GM18873 (cell line): ENCODE measurements around the gene DPEP3.

Experiments
- ATAC-seq: cut with Tn5 transposase; IDR thresholded peaks from one replicate; pipeline ENCODE4 v1.9.1; 2021; ENCODE audit warnings: mild to moderate bottlenecking, moderate library complexity, moderate number of reproducible peaks; ENCODE audit not compliant: unreplicated experiment, low FRiP score

Gene DPEP3

DNA sequence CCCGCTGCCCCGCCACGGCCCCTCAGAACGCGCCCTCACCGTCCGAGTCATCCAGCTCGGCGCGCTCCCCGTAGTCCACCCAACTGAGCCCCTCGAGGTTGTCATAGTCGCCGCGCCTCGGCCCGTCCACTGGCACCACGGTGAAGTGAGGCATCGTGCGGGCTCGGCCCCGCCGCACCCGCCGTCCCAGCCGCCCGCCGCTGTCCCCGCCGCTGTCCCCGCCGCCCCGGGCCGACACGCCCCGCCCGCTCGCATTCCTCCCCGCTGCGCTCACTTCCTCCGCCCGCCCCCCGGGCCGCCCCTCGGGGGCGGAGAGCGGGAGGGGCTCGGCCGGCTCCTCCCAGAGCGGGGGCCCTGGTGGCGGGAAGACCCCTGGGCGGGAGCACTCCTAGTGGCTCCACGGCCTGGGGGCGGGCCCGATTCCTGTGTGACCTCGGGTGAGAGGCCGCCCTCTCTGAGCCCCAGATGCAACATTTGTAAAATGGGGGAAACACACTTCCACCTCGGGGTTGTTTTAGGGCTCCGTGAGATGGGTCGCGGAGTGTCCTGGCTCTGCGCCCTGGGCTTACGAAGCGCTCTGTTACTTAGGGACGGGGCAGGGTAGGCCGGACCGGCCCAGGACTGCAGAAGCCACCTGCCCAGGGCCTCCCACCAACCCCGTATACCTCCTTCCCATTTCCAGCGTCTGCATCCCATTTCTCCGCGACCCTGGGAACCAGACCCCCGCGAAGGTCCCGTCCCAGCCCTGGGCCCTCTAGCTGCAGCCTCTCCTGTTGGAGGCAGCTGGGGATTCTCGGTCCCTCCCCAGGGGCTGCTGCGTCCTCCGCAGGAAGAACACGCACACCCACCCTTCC lies 11.7 kb downstream of the DPEP3 start, which contains the start of gene SLC12A4:
TSS of gene SLC12A4 (minus strand) at position 238 of the 854 bp plus-strand sequence. CDS start at position 154, 84 bp downstream.
- peak; percentile 38 for ATAC-seq

DNA sequence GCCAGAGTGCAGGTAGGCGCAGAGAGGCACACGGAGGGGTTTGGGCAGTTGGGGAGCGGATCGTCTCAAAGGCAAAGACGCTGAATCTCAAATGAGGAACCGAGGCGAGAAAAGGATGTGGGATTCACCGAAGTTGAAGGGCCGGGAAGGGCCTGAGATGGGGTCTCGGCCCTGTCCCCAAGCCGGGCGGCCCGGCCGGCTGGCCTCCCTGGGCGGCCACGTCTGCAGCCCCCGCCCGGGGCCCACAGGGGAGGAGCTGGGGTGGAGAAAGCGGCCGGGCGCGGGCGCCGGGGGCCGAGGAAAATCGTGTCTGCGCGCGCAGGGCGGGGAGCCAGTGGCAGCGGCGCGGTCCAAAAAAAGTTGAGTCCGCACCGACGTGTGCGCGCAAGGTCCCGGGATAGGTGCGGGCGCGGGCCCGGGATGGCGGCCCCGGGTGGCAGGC lies 12.3 kb downstream of the DPEP3 start:
- peak; percentile 10 for ATAC-seq

DNA sequence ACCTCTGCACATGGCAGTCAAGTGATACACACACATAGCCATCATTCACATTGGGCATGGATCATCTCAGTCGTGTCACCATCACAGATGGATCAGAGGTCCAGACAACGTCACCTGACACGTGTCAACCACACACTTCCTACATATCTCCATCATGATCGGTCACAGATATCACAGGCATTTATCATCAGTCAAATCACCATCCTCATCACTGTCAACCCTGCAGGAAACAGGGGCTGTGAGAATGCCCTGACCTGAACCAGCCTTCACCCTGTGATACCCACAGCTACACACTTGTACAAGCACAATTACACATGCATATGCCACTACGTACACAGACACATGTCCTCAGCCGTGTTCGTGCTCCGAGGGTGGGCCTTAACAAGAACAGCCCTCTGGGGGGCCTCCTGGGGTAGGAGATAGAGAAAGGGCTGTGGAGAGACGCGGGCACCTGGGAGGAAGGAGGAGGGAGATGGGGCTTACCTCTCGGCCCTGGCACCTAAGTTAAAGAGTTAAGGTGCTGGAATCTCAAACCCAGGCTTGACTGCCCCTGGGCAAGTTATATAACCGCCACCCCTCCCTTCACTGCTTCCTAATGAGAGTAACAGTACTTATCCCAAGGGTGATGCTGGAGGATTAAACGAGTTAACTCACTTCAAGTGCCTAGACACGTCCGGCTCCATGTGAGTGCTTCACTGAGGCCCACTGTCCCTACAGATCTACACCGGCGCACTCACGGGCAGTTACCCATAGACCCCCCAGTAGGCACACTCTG lies 12.9 kb downstream of the DPEP3 start:
- ATAC-seq = peak; percentile 8

DNA sequence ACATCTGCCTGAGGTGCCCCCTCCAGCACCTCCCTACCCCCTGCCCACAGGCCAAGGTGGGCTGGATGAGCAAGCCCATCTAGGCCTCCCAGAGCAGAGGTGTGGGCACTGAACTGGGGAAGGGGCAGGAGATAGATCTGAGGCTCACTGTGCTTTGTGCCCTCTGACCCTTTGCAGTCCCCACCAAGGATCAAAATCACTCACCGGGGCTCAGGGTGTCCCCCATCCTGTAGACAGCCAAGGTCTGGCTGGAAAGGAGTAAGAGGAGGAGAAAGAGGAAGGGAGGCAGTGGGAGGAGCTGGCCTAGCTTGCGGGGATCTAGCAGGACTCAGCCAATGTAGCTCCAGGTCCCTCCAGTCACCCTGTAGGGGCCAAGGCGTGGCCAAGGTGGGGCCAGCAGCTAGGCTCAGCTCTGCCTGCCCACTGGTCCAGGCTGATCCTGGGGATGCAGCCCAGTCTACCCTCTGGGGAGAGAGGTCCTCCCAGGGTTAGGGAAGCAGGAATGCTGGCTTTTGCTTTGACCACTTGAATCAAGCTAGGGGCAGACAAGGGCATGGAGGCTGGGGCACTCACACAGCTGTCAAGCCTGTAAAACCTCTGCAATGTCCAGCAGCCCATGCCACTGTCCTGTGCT lies 13.6 kb downstream of the DPEP3 start:
- no peak for ATAC-seq

DNA sequence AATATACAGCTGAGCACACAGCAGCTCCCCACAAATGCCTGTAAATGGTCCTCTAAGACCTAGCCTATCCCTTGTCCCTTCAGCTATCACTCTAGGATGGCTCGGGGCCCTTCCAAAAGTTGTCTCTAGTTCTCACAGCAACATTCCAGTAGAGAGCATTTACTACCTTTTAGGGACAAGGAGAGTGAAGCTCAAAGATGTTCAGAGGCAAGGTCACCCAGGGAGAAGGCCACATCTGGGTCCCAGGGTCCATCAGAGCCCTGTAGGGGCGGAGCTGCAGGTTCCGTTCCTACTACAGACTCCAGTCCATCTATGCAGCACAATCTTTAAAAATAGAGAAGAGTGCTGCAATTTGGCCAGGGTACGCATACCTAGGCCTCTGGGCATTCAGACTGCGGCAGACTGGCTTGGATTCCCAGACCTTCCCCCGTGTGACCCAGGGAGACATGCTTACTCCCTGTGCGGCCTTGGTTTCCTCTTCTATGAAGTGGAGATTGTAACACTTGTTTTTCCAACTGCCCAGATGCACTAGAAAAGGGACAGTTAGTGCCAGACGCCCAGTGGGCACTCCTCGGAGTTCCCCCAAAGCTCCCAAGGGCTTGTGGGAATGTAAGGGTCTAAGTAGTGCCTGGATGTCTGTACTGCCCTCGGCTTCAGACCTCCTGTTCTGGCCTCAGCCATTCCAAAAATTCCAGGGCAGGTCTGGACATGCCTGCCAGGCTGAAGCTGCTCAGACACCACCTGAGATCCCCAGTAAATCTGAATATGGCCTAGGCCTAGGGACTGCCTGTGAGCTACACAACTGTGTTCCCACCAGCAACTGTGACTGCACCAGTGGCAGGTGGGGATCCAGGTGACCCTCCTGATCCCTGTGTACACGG lies 14.4 kb downstream of the DPEP3 start:
- ATAC-seq = no peak

DNA sequence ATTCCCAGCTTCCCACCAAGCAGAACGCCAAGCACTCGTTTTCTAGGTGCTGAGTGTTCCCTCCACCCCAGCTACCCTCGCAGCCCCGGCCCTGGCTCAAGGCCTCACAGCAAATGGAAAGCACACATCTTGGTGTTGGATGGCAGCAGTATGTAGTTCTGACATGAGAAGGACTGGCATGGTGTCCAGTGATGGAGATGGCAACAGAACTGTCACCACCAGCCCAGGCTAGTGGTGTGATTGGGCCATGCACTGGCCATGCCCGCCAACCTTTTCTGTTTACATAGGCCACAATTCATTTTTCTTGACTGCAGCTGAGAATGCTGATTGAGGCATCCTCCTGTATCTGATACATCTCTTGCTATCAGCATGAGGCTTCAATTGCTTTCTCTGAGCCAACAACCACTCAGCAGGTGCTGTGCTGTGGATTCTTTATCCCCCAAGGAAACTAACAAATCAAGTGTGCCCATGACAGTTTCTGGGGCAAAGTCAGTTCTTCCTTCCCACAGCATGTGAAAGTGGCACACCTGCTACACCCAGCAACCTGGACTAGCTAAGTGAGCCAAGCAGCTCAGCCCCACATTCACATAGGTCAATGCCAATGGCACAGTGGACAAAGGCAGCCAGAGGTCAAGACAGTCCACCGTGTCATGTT lies 15.7 kb downstream of the DPEP3 start:
- no peak for ATAC-seq

DNA sequence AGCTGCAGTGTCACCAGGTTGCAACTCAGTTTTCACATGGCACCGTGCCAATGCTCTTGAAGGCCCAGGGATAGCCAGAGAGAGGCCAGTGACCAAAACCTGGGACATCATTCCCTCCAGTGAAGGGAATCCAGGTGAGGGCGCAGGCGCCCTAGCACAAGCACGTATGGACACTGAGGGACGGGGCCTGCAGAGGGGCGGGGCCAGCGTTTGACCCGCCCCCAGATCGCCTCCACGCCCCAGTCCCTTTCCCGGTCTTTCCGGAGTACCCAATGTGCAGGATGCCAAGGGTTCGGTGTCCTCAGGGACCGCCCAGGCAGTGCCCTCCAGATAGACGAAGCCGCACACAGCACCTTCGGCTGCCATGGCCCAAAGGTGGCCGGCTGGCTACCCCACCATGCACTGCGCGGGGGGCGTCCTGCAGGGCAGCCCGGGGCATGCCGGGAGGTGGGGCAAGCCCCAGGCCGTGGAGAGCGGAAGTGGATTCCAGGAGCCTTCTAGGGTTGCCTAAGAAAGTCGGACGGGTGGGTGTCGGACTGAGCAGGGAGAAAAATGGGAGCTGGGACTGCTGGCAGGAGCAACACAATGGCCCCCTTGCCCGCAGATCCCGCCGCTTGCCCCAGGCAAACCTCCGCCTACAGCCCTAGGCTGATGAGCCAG lies 16.5 kb downstream of the DPEP3 start:
- ATAC-seq = no peak

DNA sequence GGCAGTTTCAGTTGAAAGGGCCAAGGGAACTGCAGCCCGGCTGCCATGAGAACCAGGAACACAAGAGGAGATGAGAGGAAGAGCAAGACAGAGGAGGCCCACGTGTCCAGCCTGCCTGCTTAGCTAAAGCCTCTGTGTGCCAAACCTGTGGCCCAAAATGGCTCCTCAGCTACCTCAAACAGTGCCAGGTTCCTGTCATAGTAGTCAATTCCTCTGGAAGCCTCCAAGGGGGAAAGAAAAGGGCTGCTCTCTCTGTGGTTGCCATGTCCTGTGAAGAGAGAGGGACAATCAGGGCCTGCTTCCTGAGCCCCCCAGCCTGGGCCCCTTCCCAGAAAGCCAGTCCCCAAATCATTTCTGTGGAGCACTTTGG lies 17.0 kb downstream of the DPEP3 start:
- no peak for ATAC-seq

DNA sequence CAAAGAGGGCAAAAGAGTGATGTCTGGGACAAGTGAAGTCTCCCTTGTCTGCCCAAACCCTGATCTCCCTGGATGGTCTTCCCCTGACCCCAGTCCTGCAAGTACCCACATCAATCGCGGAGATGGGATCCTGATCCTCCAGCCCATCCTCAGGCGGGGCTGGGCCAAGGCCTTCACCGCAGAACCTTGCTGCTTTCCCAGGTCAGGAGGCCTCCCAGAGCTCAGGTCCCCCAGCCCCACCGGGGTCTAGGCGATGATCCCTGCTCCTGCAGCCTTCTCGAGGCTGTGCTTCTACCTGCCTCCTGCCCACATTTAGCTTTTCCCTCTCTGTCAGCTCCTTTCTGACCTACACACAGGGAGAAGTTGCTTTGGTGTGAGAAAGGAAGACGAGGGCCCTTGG lies 18.2 kb downstream of the DPEP3 start:
- no peak for ATAC-seq

DNA sequence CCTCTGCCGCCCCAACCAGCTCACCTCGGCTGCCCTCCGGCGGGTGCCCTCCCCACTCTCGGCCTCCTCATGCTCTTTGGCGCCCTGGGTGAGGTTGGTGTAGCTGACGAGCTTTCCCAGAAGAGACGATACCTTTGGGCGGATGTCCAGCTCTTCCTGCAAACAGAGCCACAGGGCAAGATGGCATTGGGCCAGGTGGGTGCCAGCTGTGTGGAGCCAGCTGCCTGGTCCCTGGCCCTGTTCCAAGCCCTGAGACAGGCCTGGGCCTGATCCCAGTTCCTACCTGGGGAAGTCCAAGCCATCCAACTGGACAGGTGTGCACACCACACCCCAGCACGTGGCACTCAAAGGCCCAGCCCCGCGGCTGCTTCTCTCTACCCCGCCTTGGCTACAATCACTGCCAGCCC lies 18.7 kb downstream of the DPEP3 start:
- no peak for ATAC-seq

DNA sequence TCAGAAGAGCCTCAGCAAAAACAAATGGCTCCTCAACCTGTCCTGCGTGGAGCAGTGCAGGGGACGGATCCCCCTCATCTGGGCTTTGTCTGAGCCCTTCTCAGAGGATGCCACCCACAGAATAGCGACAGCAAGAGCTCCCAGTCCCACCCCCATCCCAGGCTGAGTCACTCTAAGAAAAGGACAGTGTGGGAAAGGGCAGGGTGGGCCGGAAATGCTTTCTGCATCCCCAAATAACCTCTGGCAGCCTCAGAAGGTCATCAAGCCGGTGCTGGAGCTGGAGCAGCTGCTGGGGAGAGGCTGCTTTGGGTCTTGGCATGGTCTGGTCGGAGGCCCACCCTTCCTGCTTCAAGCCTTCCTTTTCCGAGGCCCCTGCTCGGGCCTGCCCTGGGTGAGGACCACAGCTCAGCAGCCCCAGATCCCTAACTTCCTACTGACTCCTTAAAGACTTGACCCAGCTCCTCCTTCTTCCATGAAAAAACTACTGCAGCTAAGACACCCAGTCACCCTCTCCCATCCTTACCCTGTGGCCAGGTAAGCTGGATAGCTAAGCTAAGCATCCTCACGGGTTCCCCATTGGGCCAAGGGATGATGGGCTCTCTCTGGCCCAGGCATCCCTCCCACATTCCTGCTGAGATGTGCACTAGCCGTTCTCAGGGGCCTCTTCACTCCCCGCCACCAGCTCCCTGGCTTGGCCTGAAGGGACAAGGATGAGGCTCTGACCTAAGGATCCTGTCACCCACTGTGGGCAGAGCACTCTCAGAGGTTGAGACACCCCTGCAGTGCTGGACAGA lies 20.6 kb downstream of the DPEP3 start:
- no peak for ATAC-seq

DNA sequence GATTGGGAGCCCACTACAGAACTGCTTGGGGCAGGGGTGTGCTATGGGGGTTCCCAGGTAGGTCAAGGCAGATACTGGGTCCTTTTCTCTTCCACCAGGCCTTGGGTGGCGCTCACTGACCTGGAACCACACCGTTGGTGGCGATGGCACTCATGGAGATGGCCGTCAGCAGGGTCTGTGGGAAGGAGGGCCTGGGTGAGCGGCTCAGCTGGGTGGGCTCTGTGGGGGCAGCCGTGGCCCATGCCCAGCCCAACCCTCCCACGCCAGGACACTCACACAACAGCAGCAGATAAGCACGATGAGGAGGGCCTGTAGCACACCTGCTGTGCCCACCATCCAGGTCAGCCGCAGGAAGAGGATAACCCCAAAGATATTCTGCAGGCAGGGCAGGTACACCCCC lies 22.7 kb downstream of the DPEP3 start:
- ATAC-seq = no peak

DNA sequence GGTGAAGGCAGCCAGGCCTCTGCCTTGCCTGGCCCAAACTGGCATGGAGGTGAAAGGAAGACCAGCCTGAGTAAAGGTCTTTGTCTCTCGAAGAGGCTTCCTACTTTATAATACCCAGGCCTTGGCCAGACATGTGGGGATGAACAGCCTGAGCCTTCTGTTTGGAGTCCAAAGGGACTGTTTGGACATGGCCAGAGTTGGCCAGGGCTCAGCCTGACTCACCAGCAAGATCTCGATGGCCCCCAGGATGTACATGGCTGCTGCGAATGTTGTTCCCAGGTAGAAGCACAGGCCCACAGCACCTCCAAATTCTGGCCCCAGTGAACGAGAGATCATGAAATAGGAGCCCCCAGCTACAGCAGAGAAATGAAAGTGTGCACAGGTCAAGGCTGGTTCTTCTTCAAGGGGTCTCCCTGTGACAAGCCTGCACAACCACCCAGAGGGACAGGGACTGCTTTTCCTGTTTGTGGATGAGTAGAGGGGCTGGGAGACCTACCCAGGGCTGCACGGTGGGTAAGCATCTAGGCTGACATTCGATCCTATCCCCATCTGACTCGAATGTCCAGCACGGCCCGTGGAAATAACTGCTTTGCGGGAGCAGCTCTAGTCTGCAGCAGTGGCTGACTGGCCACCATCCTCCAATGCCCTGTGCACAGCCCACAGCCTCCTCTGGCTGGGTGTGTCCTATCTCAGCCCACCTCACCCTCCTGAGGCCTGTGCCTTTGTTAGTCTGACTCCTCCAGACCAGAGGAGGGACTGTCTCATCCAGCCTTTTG lies 25.7 kb downstream of the DPEP3 start:
- ATAC-seq = no peak

DNA sequence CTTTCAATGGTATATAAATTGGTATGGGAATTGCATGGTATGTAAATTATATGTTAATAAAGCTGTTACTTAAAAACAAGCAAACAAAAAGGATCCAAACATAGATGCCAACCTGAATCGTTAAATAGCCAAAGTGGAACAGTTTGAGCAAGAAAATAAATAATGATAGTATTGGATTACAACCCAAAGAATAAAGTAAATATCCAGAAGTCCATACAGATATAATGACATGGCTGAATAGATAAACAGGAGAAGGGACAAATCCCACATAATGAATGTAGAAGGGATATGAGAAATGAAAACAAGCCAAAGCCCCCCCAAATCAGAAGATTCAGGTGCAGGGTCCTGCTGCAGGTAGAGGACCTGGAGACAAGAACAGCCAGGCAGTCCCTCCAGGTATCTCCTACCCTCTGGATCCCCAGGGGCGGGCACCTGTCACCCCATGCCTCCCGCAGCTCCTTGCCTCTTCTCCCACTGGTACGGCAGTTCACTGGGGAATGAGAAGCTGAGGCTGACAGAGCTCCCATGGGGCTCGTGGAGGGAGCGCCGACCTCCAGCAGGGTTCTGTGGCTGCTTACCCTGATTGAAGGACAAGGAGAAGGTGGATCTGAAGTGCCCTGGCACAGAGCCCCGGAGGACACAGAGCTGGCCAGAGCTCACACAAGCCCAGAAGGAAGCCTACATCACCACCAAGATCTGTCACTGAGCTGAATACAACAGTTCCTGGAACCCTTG lies 26.5 kb downstream of the DPEP3 start:
- no peak for ATAC-seq

DNA sequence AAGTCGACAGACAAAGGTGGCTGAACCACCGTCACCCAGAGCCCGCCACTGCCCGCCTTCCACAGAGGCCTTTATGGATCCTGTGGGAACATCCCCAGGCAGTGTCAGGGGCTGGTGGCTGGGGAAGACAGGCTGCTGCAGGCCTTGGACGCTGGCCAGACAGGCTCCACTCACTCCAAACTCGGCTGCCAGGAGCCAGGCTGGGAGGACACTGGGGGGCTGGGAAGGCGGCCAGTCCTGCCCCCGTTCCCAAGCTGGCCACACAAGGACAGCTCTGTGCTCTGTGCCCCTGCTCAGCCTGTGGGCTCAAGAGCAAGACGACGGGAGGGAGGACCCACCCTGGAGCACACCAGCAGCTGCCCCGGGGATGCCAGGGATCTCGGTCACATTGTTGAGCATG lies 28.8 kb downstream of the DPEP3 start:
- no peak for ATAC-seq

DNA sequence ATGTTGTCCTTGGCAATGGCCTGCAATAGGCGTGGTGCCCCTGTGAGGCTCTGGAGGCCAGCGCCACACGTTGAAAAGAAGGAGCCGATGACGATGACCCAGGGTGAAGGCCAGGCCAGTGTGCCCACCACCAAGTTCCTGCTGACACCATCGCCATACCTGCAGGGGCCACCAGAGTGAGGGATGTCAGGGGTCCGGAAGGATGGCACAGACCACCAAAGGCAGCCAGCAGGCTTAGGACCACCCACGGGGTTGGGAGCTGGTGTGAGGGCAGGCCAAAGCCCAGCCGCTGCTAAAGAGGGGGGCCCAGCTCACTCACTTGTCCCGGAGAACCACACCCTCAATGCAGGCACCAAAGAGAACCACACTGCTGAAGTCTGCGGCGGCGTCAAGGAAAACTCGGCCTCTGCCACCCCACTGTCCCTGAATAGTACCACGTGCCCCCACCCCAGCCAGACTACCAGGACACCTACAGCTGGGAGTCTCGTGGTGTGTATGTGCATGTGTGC lies 29.9 kb downstream of the DPEP3 start:
- ATAC-seq = no peak

DNA sequence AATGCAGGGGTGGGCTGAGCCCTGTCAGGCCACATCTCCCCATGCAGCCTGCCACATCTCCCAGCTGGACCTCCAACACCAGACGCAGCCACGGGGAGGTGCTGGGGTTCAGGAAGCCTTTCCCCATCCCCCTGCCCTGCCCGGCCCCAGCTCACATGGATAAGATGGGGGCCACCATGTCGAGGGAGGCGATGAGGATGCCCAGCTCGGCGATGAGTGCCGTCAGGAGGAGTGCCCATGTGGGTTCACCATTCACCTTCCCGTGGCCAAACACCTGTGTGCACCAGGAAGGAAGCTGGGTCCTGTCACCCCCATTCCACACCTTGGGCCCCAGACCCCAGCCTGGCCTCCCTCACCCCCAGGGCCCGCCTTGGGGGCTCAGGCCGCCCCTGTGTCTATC lies 30.7 kb downstream of the DPEP3 start:
- ATAC-seq = no peak
